Measurements from ENCODE around the gene PACRG.

The PACRG gene

DNA sequence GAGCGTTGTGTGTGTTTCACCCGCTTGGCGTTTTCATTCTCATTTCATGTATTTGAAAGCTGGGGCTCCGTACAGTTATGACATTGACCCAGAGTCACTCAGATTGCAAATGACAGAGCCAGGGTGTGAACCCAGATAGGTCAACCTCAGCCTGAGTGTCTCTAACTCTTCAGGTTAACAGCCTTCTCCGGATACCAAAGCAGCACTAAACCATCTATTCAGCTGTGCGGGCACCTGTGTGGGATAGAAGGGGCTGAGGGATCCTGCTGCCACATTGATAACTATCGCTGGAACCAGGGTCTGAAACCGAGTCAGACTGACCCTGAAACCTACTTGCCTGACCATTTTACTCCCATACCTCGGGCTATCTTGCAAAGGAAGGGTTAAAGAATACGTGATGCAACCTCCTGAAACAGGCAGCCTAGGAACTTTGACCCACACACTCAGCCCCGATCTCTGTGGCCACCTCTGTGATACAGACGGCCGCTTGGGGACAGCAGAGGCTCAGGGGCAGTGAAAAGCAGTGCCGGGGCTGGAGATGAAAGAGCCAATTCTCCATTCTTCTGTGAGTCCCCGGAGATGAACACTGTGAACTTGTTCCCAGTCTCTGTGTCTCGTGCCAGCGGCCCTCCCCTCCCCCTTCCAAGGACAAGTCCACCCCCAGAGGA, 453.2 kb downstream of the PACRG start:
- peak in 13 of 14 donors; percentile 35 to 94 (median 87) for DNase-seq

DNA sequence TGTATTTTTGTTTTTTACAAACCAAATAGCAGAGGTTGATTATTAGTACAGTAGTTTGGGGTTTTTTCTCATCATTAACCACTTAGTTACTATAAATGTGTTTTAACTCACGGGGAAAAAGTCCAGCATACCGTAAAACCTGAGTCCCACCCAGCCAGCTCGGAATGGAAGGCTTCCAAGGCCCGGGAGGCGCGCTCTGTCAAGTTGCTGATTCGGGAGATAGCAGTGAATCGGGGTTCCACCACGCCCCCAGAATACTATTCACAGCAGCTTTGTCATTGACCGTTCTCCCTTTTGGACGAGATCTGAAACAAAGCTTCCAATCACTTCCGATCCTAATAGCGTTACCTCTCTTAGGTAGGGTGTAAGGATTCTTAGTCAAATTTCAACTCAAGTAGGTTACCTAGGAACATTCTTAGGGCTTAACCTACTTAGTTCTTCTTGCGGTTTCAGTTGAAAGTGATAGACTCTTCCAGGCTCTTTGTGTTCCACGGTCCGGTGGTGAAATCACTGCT, 453.9 kb downstream of the PACRG start:
- DNase-seq, result peak in 1 of 14 donors; percentile 45

- no peak for DNase-seq
Measured at GRCh38 chr6:163182696-163183095, 454.9 kb downstream of the PACRG start.

GRCh38 chr6:163183806-163184205, 456.0 kb downstream of the PACRG start:
- no peak for DNase-seq

GRCh38 chr6:163185744-163186143, 458.0 kb downstream of the PACRG start:
- DNase-seq, result no peak

DNA sequence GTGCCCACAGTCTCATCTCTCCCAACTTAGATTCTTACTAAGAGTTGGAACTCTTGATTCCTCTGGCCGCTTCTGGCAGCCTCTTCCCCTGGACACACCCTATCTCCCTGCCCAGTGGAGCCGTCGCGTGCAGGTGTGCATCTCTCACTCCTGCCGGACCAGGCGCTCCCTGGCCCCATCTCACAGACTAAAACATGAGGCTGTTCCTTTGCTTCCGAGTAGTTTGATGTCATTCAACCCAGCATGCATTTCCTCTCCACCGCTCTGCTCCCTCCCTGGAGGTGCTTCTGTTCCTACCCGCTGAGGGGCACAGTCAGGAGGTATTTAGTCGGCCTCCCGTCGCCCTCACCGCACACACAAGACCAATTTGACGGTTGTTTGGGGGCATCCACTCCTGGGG, 458.8 kb downstream of the PACRG start:
- DNase-seq, result no peak

DNA sequence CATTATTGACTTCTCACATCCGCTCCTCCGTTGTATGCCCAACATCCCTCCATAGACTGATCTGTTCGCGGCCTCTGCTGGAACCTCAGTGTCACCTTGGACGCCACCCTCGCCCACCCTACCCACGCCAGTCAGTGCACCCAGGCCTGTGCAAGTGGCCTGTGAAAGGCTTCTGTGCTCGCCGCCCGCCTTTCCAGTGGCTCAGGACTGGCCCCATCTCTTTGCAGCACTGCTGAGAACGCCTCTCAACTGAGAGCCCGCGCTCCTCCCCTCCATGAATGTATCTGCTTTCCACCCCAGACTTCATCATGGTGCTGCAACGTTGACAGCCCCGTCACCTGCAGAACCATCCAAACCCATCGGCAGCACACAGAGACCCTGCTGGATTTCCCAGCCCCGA, 459.4 kb downstream of the PACRG start:
- no peak for DNase-seq

GRCh38 chr6:163187606-163188005, 459.8 kb downstream of the PACRG start:
- no peak for DNase-seq

GRCh38 chr6:163188746-163189145, 461.0 kb downstream of the PACRG start:
- no peak for DNase-seq

DNA sequence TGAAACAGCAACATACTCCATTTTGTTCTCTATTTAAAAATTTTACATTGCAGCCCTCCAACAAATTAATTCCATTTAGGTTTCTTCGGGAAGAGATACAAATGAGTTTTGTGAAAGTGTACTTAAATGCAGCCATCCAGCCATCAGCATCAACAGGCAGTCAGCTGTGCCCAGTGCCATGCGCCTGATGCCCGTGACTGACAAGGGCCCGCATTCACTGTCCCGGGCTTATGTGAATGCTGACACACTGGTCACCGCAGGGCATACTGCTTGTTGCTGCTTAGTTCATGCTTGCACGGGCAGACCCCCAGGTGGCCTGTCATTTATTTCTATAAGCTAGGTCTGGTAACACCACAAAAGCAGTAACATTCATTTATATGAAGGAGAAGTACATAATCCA, 461.8 kb downstream of the PACRG start:
- peak in 8 of 14 donors; percentile 25 to 69 (median 59) for DNase-seq

GRCh38 chr6:163190786-163191185, 463.0 kb downstream of the PACRG start:
- no peak for DNase-seq

DNA sequence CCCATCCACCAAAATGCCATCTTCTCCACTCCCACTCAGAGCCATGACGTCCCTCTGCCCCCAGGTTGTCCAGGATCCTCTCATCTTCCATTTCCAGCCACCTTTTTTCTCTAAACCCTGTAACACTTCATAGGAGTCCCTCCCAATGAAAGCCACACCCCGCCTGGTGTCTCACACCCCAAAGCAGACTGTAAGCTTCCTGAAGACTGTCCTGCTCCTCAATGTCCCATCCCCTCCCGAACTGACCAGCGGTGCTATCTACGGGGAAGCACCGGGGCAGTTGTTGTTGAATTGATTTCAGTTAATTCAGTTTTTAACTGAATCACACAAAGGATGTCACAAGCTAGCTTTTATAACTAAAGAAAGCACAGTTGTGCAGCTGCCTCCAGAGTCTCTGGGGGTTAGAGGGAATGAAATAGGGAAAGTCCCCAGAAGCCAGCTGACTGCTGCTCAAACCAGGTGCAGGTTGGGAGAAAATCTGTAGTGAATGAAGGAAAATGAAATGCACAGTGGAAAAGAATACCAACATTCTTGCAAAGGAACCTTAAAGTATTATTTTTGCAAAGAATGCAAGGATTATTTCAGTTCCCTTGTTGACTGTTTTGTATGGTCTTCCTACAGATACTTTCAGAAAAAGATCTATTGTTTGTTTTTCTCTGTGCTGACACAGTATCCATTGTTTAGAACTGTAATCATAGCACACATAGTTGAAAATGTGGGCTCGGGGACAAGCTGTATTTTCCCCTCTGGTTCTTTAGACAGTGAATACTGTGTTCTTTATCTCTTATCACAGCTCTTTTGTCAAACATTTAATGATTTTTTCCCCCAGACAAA, 464.1 kb downstream of the PACRG start:
- DNase-seq, result no peak

- DNase-seq, result no peak
Measured at GRCh38 chr6:163192591-163192990, 464.8 kb downstream of the PACRG start.

- DNase-seq, result no peak
Measured at GRCh38 chr6:163193326-163193725, 465.6 kb downstream of the PACRG start.

DNA sequence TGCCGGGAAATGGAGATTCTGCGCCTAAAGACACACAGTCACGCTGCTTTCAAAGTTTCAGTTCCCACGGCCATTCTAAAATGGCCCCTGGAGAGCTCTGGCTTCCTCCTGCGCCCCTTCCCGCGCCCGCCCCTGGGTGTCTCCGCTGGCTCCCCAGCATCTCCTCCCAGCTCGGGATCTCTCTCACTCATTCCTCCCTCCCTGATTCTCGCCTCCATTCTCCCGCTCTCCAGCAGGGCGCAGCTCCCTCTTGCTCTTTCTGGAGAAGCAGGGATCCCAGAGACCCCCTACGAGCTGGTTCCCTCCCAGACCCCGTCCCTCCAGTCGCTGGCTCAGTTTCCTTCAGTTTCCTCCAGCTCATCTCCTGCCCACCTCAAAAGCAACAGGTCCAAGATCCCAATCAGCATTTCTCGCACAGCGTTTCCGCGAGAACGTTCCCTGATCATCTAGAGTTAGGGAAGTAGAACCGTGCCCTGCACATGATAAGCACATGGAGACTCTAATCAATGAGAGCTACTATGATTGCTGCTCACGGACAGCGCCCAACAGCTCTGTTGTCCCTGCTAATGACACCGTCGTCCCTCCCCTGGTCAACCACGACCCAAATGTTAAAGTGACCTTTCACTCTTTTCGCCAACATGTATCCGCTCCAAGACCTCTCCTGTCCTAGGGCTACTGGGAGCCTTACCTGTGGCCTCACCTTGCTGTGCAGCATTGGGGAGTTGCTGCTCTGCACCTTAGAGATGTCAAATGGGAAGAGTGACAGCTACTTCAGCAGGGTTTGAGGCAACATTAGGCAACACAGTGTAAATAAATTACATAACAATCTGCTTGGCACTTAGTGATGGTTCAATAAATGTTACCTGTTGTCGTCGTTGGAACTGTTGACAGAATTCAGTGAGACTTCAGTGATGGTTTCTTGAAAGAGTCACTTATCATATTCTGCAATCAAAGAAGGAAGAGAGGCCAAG, 468.2 kb downstream of the PACRG start:
- no peak for DNase-seq

DNA sequence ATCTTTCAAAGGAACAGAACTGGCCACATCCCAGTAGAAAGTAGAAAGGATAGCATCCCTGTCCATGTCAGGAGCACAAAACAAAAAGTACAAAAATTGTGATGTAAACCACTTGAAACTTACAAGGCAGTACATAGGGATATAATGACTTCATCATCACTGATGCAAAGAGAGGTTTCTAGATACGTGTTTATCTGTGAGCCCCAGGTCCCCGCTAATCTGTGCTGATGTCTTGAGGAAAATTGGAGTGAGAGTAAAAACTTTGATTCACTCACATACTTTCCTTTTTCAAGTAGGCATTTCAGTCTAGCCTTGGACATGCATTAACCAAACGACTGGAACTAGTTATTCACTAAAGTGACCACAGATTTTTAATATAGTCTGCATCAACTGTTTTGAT, 470.1 kb downstream of the PACRG start:
- DNase-seq, result no peak

DNA sequence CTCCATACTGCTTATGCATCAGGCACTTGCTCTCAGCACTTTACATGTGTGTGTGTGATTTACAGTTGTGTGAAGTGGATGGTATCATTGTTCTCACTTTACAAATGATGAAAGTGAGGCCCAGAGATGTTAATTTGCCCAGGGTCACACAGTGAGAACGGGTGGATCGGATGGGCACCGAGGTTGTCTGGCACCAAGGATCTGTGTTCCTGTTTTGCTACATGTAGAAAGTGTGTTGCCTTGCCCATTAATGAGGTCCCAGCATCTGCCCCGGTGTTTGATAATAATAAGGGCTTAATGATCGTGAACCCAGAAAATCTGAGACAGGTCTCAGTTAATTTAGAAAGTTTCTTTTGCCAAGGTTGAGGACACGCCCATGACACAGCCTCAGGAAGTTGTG, 470.6 kb downstream of the PACRG start:
- no peak for DNase-seq

GRCh38 chr6:163199371-163199770, 471.6 kb downstream of the PACRG start:
- DNase-seq, result no peak

GRCh38 chr6:163200289-163200688, 472.5 kb downstream of the PACRG start:
- no peak for DNase-seq

DNA sequence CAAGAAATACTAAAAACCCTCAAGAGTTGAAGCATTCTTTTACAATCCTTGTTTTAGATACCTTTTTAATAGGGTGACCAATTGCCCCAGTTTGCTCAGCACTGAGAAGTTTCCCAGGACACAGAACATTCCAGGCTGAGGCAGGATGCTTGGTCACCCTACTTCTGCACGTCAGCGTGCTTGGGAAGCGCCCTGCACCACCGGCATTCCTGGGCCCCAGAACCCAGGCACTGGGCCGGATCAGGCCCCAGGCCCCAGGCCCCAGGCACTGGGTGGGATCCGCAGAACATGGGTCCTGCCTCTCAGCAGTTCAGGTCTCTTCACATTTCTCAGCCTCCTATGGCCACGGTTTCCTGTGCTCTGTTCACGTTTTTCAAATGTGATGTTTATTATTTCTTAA, 472.9 kb downstream of the PACRG start:
- no peak for DNase-seq

DNA sequence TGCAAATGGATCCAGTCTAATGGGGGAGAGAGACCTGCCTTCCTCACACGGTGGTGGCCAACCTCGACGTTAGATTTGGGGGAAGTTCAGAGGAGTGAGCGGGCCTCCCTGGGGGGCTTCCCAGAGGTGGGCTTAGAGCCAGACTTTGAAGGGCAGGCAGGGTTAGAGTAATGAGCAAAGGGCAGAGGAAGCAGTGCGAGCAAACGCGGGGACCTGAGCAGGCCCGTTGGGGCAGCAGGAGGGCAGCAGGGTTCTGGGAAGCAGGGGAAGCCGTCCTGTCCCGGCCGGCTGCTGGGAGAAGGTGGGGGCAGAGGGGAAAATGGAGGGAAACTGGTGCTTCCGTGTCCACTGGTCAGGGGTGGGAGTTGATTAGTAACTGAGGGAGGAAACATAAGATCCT, 474.1 kb downstream of the PACRG start:
- DNase-seq, result no peak

- no peak for DNase-seq
Measured at GRCh38 chr6:163206196-163206595, 478.4 kb downstream of the PACRG start.
